HG03442 (cell line): ENCODE data around the gene OR6B3.

ENCODE experiments used
- ATAC-seq: cut with Tn5 transposase; IDR thresholded peaks from one replicate; pipeline ENCODE4 v1.9.1; 2021; ENCODE audit warnings: mild to moderate bottlenecking, moderate library complexity; ENCODE audit not compliant: unreplicated experiment

The OR6B3 gene

GRCh38 chr2:240053173-240054155 is at the start of gene OR6B3:
Gene OR6B3, minus strand, starts transcription at chr2:240053521.
- ATAC-seq: no peak

GRCh38 chr2:240098349-240098748 is 45.0 kb upstream of the OR6B3 start:
- ATAC-seq: no peak

- no peak for ATAC-seq
Observed at GRCh38 chr2:240095556-240096523, 42.5 kb upstream of the OR6B3 start.

GRCh38 chr2:240089306-240089705 is 36.0 kb upstream of the OR6B3 start:
- no peak for ATAC-seq

- no peak for ATAC-seq
Observed at GRCh38 chr2:240086563-240086962, 33.2 kb upstream of the OR6B3 start.

GRCh38 chr2:240078631-240079030 is 25.3 kb upstream of the OR6B3 start:
- no peak for ATAC-seq

- no peak for ATAC-seq
Observed at GRCh38 chr2:240077442-240077841, 24.1 kb upstream of the OR6B3 start.

GRCh38 chr2:240074545-240074944 is 21.2 kb upstream of the OR6B3 start:
- ATAC-seq: no peak

GRCh38 chr2:240070907-240071306 is 17.6 kb upstream of the OR6B3 start:
- no peak for ATAC-seq

- no peak for ATAC-seq
Observed at GRCh38 chr2:240069829-240070228, 16.5 kb upstream of the OR6B3 start.

- no peak for ATAC-seq
Observed at GRCh38 chr2:240068193-240068592, 14.9 kb upstream of the OR6B3 start.

- no peak for ATAC-seq
Observed at GRCh38 chr2:240066489-240066888, 13.2 kb upstream of the OR6B3 start.

GRCh38 chr2:240064898-240065297 is 11.6 kb upstream of the OR6B3 start:
- no peak for ATAC-seq

GRCh38 chr2:240060977-240061591 is 7.8 kb upstream of the OR6B3 start:
- no peak for ATAC-seq

GRCh38 chr2:240056678-240057077 is 3.4 kb upstream of the OR6B3 start:
- ATAC-seq: no peak

GRCh38 chr2:240055177-240055917 is 2.0 kb upstream of the OR6B3 start:
- no peak for ATAC-seq

- ATAC-seq: no peak
Observed at GRCh38 chr2:240052524-240052923, 797 bp downstream of the OR6B3 start.

GRCh38 chr2:240051697-240052096 is 1.6 kb downstream of the OR6B3 start:
- ATAC-seq: no peak

- no peak for ATAC-seq
Observed at GRCh38 chr2:240050278-240050677, 3.0 kb downstream of the OR6B3 start.

- ATAC-seq: no peak
Observed at GRCh38 chr2:240048237-240048636, 5.1 kb downstream of the OR6B3 start.
